ENCODE results near the gene CCDC97. TPM values are rescaled to one million over a fixed set of nuclear protein-coding genes. Genes with fewer than 3 reads are reported as not detected.

Gene CCDC97
- total RNA-seq, 1 experiment from 2014 or later = 25.5 TPM

DNA sequence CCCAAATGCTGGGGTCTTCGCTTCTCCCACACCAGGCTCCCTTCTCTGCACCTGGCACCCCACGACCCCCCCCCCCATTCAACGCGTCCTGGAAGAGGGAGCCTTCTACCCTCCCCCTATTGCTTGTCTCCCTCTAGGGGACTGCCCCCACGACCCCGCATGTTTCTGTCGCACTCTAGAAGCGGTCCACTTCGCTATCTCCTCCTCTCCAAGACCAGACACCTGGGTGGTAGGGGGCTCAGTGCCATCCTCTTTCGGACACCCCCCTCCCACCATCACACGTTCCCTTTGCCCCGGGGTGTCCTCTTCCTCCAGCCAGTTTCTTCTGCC lies 42.3 kb downstream of the CCDC97 start:
- H3K27me3 ChIP-seq (ENCODE audit: control insufficient read depth, insufficient read depth, low read length) = no peaks in the 10 kb centered on the region
- intact Hi-C loops (cut with micrococcal nuclease; ENCODE audit: unreplicated experiment) = no loop called here
- DNase-seq (ENCODE audit: low read depth, low spot score) (no peak), ATAC-seq (no peak)
- peak overlapping the region; percentile 61; the same call in 1 of the 2 replicates for H3K27ac ChIP-seq (ENCODE audit: low read length)
- POLR2A ChIA-PET = no interaction called here
- BruUV-seq (replicated peaks) = no TSS peak
- H3K9me3 ChIP-seq (ENCODE audit: control insufficient read depth, insufficient read depth, low read depth, low read length) = no peaks in the 10 kb centered on the region
- peak overlapping the region; percentile 72 to 79 for H3K4me3 ChIP-seq (ENCODE audit: low read depth in 2 of 2, low read length in 2 of 2)
- in situ Hi-C loops (cut with HindIII; ENCODE audit: low pct_unique_long_range_greater_than_20kb, low sequenced_read_pairs) = no loop called here
- CTCF ChIA-PET = interaction anchor here (1.3 kb wide), 1 partner anchor 87 kb away, joined by 3 read pairs; the partner anchor contains the start of gene DMAC2
- H3K4me1 ChIP-seq (ENCODE audit: control insufficient read depth, insufficient read depth, low read length) = peaks cover 5% of the 10 kb centered on the region; the same call in 1 of the 2 replicates
- TF ChIP-seq REST (IDR thresholded peaks at IDR 0.05; ENCODE audit: insufficient read depth in 1 of 2, low read depth in 2 of 2, low read length in 1 of 2) (no peak), SIN3A (IDR thresholded peaks at IDR 0.05; ENCODE audit: borderline replicate concordance, insufficient read depth, low read depth, low read length) (no peak), CTCF (IDR thresholded peaks at IDR 0.05) (no peak), POLR2AphosphoS5 (IDR thresholded peaks at IDR 0.05; ENCODE audit: low read depth, low read length) (no peak), TCF7L2 (IDR thresholded peaks at IDR 0.05; ENCODE audit: low read depth, low read length) (no peak)
- H3K36me3 ChIP-seq (ENCODE audit: control insufficient read depth, insufficient read depth, low read length) = peaks cover 6% of the 10 kb centered on the region

- POLR2A ChIA-PET = interaction anchor here (0.8 kb wide), 1 partner anchor 751 kb away, joined by 3 read pairs; no protein-coding TSS in a partner anchor
- no peak for DNase-seq (ENCODE audit: low read depth, low spot score)
- BruUV-seq (replicated peaks) = no TSS peak
- CTCF ChIA-PET = no interaction called here
- Histone ChIP-seq H3K36me3 (ENCODE audit: control insufficient read depth, insufficient read depth, low read length) (peaks cover 6% of the 10 kb centered on the region; the same call in 1 of the 2 replicates), H3K4me3 (ENCODE audit: low read depth in 2 of 2, low read length in 2 of 2) (peak overlapping the region; percentile 72 to 79), H3K27me3 (ENCODE audit: control insufficient read depth, insufficient read depth, low read length) (no peaks in the 10 kb centered on the region), H3K4me1 (ENCODE audit: control insufficient read depth, insufficient read depth, low read length) (peaks cover 5% of the 10 kb centered on the region; the same call in 1 of the 2 replicates), H3K9me3 (ENCODE audit: control insufficient read depth, insufficient read depth, low read depth, low read length) (no peaks in the 10 kb centered on the region), H3K27ac (ENCODE audit: low read length) (peak overlapping the region; percentile 75; the same call in 1 of the 2 replicates)
- TF ChIP-seq TCF7L2 (IDR thresholded peaks at IDR 0.05; ENCODE audit: low read depth, low read length) (no peak), CTCF (IDR thresholded peaks at IDR 0.05) (peak; percentile 83), SIN3A (IDR thresholded peaks at IDR 0.05; ENCODE audit: borderline replicate concordance, insufficient read depth, low read depth, low read length) (no peak), POLR2AphosphoS5 (IDR thresholded peaks at IDR 0.05; ENCODE audit: low read depth, low read length) (no peak), REST (IDR thresholded peaks at IDR 0.05; ENCODE audit: insufficient read depth in 1 of 2, low read depth in 2 of 2, low read length in 1 of 2) (no peak)
- intact Hi-C loops (cut with micrococcal nuclease; ENCODE audit: unreplicated experiment) (no loop called here), in situ Hi-C loops (cut with HindIII; ENCODE audit: low pct_unique_long_range_greater_than_20kb, low sequenced_read_pairs) (no loop called here)
- ATAC-seq = peak; percentile 61
These were observed 42.9 kb downstream of the CCDC97 start for GRCh38 chr19:41352609-41353465.
